ENCODE data around the gene GALP.
"Not testable (repeated sequence)": the region's sequence is repeated elsewhere in the genome, so short reads cannot be mapped to it uniquely, and the experiment has no call there.

GALP gene

DNA sequence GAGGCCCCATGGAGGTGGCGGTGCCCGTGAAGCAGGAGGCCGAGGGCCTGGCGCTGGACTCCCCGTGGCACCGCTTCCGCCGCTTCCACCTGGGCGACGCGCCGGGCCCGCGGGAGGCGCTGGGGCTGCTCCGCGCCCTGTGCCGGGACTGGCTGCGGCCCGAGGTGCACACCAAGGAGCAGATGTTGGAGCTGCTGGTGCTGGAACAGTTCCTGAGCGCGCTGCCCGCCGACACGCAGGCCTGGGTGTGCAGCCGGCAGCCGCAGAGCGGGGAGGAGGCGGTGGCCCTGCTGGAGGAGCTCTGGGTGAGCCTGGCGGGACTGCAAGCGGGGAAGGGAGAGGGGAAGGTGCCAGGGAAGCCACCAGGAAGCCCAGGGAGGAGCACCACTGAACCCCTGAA lies 28.9 kb upstream of the GALP start:
- ChIA-PET CTCF (no interaction called here), POLR2A (ENCODE audit: low non-redundant PET) (no interaction called here)
- DNase-seq (ENCODE audit: low spot score) = no peak
- H3K27ac ChIP-seq = no peak overlapping the region
- TF ChIP-seq CTCF (conservative IDR thresholded peaks at IDR 0.05; ENCODE audit: low read depth) = no peak

GRCh38 chr19:56147307-56147706 lies 28.5 kb upstream of the GALP start:
- ChIA-PET POLR2A (ENCODE audit: low non-redundant PET) (no interaction called here), CTCF (no interaction called here)
- no peak overlapping the region for H3K27ac ChIP-seq
- TF ChIP-seq CTCF (conservative IDR thresholded peaks at IDR 0.05; ENCODE audit: low read depth) = no peak
- DNase-seq (ENCODE audit: low spot score) = no peak

DNA sequence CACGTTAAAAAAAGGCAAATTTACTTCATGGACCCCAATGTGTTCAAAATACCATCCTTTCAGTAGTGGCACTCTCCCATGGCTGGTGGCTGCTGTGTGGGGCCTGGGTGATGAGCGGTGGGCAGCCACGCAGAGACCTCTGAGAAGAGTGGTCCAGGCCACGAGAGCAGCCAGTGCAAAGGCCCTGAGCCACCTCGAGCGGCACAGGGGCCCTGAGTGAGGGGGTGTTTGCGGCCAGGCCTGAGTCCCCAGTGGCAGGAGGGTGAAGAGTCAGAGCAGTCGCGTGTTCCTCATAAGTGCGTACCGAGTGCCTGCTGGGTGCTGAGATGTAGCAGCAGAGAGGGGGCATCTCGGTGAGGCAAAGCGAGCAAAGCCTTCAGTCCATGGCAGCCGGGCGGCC lies 27.7 kb upstream of the GALP start:
- CTCF ChIA-PET = no interaction called here
- no peak for TF ChIP-seq CTCF (conservative IDR thresholded peaks at IDR 0.05; ENCODE audit: low read depth)

GRCh38 chr19:56148955-56149655 lies 26.7 kb upstream of the GALP start:
- DNase-seq (ENCODE audit: low spot score); H3K27ac ChIP-seq; POLR2A ChIA-PET (ENCODE audit: low non-redundant PET); CTCF ChIA-PET: not testable (repeated sequence)

More for the DNA sequence above, 27.7 kb upstream of the GALP start:
- no peak overlapping the region for H3K27ac ChIP-seq
- no peak for DNase-seq (ENCODE audit: low spot score)
- POLR2A ChIA-PET (ENCODE audit: low non-redundant PET) = no interaction called here

DNA sequence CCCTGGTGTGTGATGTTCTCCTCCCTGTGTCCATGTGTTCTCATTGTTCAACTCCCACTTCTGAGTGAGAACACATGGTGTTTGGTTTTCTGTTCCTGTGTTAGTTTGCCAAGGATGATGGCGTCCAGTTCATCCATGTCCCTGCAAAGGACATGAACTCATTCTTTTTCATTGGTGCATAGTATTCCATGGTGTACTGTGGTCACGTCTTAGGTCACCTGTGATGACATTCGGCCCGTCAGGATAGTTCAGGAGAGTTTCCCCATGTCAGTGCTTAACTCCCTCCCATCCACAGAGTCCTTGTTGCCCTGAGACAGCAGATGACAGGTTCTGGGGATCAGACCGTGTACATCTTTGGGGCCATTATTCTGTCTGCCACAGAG lies 26.2 kb upstream of the GALP start:
- no peak for TF ChIP-seq CTCF (conservative IDR thresholded peaks at IDR 0.05; ENCODE audit: low read depth)
- DNase-seq (ENCODE audit: low spot score) = no peak
- ChIA-PET POLR2A (ENCODE audit: low non-redundant PET) (no interaction called here), CTCF (no interaction called here)
- no peak overlapping the region for H3K27ac ChIP-seq

DNA sequence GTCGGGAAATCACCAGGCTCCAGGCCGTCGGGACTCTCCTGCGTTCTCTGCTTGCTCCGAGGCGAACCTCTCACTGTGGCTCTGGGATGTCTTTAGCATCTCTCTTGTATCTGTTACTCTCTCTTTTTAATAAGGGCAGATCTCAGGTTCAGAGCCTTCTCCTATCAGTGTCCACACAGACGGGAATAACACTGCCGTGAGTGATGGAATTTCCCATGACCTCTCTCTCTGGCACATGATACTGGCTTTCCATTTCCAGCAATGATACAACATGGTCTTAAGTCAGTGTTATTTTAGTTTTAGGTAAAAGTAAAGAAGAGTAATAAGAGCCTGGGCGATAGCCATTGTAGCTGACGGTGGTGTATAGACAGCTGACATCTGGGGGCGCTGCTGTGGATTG lies 25.4 kb upstream of the GALP start:
- TF ChIP-seq CTCF (conservative IDR thresholded peaks at IDR 0.05; ENCODE audit: low read depth) = no peak
- H3K27ac ChIP-seq = no peak overlapping the region
- ChIA-PET CTCF (no interaction called here), POLR2A (ENCODE audit: low non-redundant PET) (no interaction called here)
- DNase-seq (ENCODE audit: low spot score) = no peak

- POLR2A ChIA-PET (ENCODE audit: low non-redundant PET) = interaction anchor here (0.6 kb wide), 1 partner anchor 53 kb away, joined by 6 read pairs; no protein-coding TSS in a partner anchor
- no peak overlapping the region for H3K27ac ChIP-seq
- CTCF ChIA-PET = no interaction called here
- no peak for DNase-seq (ENCODE audit: low spot score)
- TF ChIP-seq CTCF (conservative IDR thresholded peaks at IDR 0.05; ENCODE audit: low read depth) = no peak
Measured at GRCh38 chr19:56152644-56153043, 23.2 kb upstream of the GALP start.
